Measurements from ENCODE around the gene TLR10.

- no peak for TF ChIP-seq CTCF (IDR thresholded peaks at IDR 0.05)
- no peak for TF ChIP-seq POLR2A (IDR thresholded peaks at IDR 0.05)
Observed at GRCh38 chr4:38723114-38723513, 59.7 kb downstream of the TLR10 start.

All from testis (tissue), 2 donors.